Renal cortical epithelial cell (primary cell): ENCODE results near the gene MYH13. TPM values are rescaled to one million over a fixed set of nuclear protein-coding genes. Genes with fewer than 3 reads are reported as not detected.
"Not testable (repeated sequence)": the region's sequence is repeated elsewhere in the genome, so short reads cannot be mapped to it uniquely, and the experiment has no call there.

Source experiments
- DNase-seq: peaks from one replicate; pipeline ENCODE4 v3.0.0-alpha.2; 2011; ENCODE audit warnings: low read depth
- total RNA-seq: library from RNA; depleted of rRNA; stranded (reverse); fragments of >200 nt; gene quantifications from 2 replicates; pipeline ENCODE4 v1.2.3, GENCODE V29; 2014

The MYH13 gene
- total RNA-seq, 1 donor from 2014 or later: not detected

GRCh38 chr17:10304758-10305300 is 68.0 kb downstream of the MYH13 start:
- no peak for DNase-seq

- DNase-seq: no peak
Measured at GRCh38 chr17:10297691-10298090, 75.1 kb downstream of the MYH13 start.

- no peak for DNase-seq
Measured at GRCh38 chr17:10295728-10296343, 77.0 kb downstream of the MYH13 start.

- DNase-seq: no peak
Measured at GRCh38 chr17:10294180-10294579, 78.6 kb downstream of the MYH13 start.

- no peak for DNase-seq
Measured at GRCh38 chr17:10292057-10292937, 80.5 kb downstream of the MYH13 start.

GRCh38 chr17:10291576-10291975 is 81.2 kb downstream of the MYH13 start:
- not testable (repeated sequence) for DNase-seq

GRCh38 chr17:10290041-10290440 is 82.8 kb downstream of the MYH13 start:
- DNase-seq: no peak

- no peak for DNase-seq
Measured at GRCh38 chr17:10286324-10286723, 86.5 kb downstream of the MYH13 start.

- no peak for DNase-seq
Measured at GRCh38 chr17:10285896-10286295, 86.9 kb downstream of the MYH13 start.

GRCh38 chr17:10280068-10280467 is 92.7 kb downstream of the MYH13 start:
- no peak for DNase-seq

GRCh38 chr17:10278218-10278617 is 94.6 kb downstream of the MYH13 start:
- DNase-seq: no peak

- DNase-seq: no peak
Measured at GRCh38 chr17:10276436-10276835, 96.4 kb downstream of the MYH13 start.

- no peak for DNase-seq
Measured at GRCh38 chr17:10275418-10275817, 97.4 kb downstream of the MYH13 start.

GRCh38 chr17:10271106-10271562 is 101.7 kb downstream of the MYH13 start:
- DNase-seq: no peak

- DNase-seq: no peak
Measured at GRCh38 chr17:10270258-10270657, 102.5 kb downstream of the MYH13 start.

- DNase-seq: no peak
Measured at GRCh38 chr17:10268005-10268404, 104.8 kb downstream of the MYH13 start.

- no peak for DNase-seq
Measured at GRCh38 chr17:10266296-10266876, 106.4 kb downstream of the MYH13 start.

- no peak for DNase-seq
Measured at GRCh38 chr17:10265100-10265810, 107.6 kb downstream of the MYH13 start.

- no peak for DNase-seq
Measured at GRCh38 chr17:10264051-10264450, 108.8 kb downstream of the MYH13 start.

GRCh38 chr17:10262451-10262850 is 110.4 kb downstream of the MYH13 start:
- no peak for DNase-seq

- DNase-seq: no peak
Measured at GRCh38 chr17:10261098-10261497, 111.7 kb downstream of the MYH13 start.
